ENCODE results near the gene CMYA5. TPM values are rescaled to one million over a fixed set of nuclear protein-coding genes. Genes with fewer than 3 reads are reported as not detected.

CMYA5 gene
- total RNA-seq, 6 experiments from 2014 or later: 0.31 to 0.87 (median 0.43) TPM

DNA sequence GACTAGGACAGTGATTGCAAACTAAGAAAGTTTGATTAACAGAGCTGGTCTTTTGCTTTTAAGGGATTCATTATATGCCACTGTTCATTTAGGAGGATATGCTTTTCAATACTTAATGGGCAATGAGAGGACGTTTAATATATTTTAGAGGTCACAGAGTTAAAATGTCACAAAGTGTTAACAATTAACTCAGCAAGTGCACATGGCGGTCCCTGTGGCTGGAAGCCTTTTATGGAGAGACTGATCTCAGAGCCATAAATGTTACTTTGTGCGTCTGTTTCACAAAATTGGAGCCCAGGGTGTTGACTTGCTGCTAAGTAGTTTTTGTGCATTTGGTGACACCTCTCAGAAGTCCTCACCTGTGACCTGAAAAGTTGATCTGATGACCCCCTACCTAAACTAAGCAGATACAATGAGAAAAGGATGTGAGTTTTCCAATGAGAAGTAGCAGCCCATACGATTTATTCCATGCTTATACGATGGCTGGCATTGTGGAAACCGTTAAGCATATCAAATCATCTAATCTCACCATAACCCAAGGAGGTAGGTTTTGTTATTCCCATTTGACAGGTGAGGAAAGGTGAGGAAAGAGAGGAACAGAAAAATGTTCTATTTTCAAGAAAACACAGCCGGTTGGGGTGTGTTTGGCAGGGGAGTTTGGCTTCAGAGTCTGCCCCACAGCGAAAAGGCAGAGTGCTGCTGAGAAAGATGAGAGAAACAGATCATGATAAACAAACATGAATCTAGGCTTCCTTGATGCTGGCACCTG, 64.4 kb downstream of the CMYA5 start:
- Mint-ChIP-seq H3K27me3 (ENCODE audit: insufficient read depth) (no peaks in the 10 kb centered on the region; the same call in none of the 2 replicates), H3K36me3 (ENCODE audit: low read depth) (no peaks in the 10 kb centered on the region), H3K4me3 (no peak overlapping the region), H3K9me3 (no peaks in the 10 kb centered on the region), H3K27ac (no peak overlapping the region), H3K4me1 (ENCODE audit: low read depth) (peaks cover 4% of the 10 kb centered on the region)
- no peak for DNase-seq
- TF ChIP-seq CTCF (IDR thresholded peaks at IDR 0.05): no peak

DNA sequence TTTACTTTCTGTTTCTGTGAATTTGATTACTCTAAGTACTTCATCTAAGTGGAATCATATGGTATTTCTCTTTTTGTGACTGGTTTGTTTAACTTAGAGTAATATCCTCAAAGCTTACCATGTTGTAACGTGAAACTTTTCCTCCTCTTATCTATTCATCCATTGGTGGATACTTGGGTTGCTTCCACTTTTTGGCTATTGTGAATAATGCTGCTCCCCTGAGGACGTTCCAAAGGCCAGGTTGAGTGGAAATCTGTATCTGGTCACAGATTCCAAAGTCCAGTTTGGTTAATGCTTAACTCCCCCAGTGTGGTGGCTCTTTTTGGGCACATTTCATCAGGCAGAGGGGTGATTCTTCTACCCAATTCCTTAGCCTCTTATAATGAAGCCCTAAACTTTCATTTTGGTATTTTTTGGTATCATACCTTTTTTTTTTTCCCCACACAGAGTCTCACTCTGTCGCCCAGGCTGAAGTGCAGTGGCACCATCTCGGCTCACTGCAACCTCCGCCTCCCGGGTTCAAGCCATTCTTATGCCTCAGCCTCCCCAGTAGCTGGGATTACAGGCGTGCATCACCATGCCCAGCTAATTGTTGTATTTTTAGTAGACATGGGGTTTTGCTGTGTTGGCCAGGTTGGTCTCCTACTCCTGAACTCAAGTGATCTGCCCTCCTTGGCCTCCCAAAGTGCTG, 65.4 kb downstream of the CMYA5 start:
- Mint-ChIP-seq H3K4me1 (ENCODE audit: low read depth) (peaks cover 13% of the 10 kb centered on the region), H3K36me3 (ENCODE audit: low read depth) (no peaks in the 10 kb centered on the region), H3K4me3 (no peak overlapping the region; the same call in 1 of the 2 replicates), H3K27ac (no peak overlapping the region), H3K9me3 (no peaks in the 10 kb centered on the region), H3K27me3 (ENCODE audit: insufficient read depth) (no peaks in the 10 kb centered on the region; the same call in none of the 2 replicates)
- no peak for TF ChIP-seq CTCF (IDR thresholded peaks at IDR 0.05)
- no peak for DNase-seq

DNA sequence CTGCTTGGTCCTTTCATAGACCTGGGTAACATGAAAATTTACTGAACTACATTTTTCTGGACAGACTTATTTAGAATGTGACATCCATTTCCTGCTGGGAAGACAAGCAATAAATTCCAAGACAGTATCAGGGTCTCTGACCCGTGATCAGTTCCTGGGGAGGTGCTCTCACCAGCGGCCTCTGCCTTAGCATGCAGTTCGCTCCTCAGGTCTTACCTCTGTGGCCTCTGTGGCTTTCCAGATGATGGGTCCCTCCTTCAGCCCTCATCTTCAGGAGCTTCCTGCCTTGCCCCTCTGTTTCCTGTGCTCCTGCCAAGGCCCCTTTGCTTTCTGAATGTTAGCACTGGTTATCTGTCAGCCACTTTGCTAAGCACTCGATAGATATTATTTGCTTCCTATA, 66.4 kb downstream of the CMYA5 start:
- no peak overlapping the region for H3K4me3 Mint-ChIP-seq
- no peak for TF ChIP-seq CTCF (IDR thresholded peaks at IDR 0.05)
- no peak overlapping the region for H3K27ac Mint-ChIP-seq
- no peaks in the 10 kb centered on the region for H3K36me3 Mint-ChIP-seq (ENCODE audit: low read depth)
- peaks cover 14% of the 10 kb centered on the region for H3K4me1 Mint-ChIP-seq (ENCODE audit: low read depth)
- H3K27me3 Mint-ChIP-seq (ENCODE audit: insufficient read depth): no peaks in the 10 kb centered on the region; the same call in none of the 2 replicates
- H3K9me3 Mint-ChIP-seq: no peaks in the 10 kb centered on the region
- no peak for DNase-seq

DNA sequence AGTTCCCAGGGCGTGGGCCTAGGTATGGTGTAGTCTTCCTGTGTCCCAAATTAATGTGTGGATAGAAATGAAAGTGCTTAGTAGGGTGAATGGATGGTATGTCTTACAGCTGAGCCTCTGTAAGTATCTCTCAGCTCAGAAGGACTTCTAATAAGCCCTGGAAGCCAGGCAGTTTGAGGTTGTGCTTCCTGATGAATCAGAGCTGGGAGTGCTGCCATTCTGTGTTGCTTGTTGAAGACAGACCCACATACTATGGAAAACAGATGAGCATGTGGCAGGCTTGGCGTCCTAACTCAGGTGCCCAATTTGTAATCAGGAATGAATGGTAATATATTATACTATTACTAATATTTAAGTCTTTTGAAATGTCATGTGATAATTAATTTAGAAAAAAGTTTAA, 69.8 kb downstream of the CMYA5 start:
- H3K36me3 Mint-ChIP-seq (ENCODE audit: low read depth): no peaks in the 10 kb centered on the region
- peak; percentile 68 for DNase-seq
- peaks cover 14% of the 10 kb centered on the region for H3K4me1 Mint-ChIP-seq (ENCODE audit: low read depth)
- H3K4me3 Mint-ChIP-seq: no peak overlapping the region
- no peaks in the 10 kb centered on the region for H3K9me3 Mint-ChIP-seq
- no peak for TF ChIP-seq CTCF (IDR thresholded peaks at IDR 0.05)
- no peaks in the 10 kb centered on the region; the same call in 1 of the 2 replicates for H3K27me3 Mint-ChIP-seq (ENCODE audit: insufficient read depth)
- no peak overlapping the region for H3K27ac Mint-ChIP-seq

DNA sequence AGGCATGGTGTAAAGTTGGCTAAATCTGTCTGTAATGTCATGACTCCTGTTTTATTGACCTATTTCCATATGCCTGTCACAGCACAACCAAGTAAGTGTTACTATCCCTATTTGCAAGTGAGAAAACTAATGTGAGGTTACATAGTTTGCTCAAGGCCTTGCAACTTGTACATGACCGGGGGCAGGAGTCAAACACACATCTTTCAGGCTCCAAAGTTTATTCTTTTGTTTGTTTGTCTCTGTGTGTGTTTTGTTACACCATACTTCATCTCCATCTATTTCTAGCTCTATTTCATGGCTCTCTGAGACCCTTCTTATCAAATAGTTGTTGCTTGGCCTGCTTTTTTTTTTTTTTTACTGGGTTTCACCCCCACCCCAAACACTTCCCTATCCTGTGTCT, 70.2 kb downstream of the CMYA5 start:
- no peak for TF ChIP-seq CTCF (IDR thresholded peaks at IDR 0.05)
- peaks cover 14% of the 10 kb centered on the region for H3K4me1 Mint-ChIP-seq (ENCODE audit: low read depth)
- no peak overlapping the region for H3K27ac Mint-ChIP-seq
- no peak overlapping the region for H3K4me3 Mint-ChIP-seq
- H3K36me3 Mint-ChIP-seq (ENCODE audit: low read depth): no peaks in the 10 kb centered on the region
- no peaks in the 10 kb centered on the region for H3K9me3 Mint-ChIP-seq
- DNase-seq: no peak
- H3K27me3 Mint-ChIP-seq (ENCODE audit: insufficient read depth): no peaks in the 10 kb centered on the region; the same call in 1 of the 2 replicates

All from HFFc6 (cell line).